RCC 7860 (cell line): ENCODE data around the gene MAP7D3.
"Not testable (repeated sequence)": the region's sequence is repeated elsewhere in the genome, so short reads cannot be mapped to it uniquely, and the experiment has no call there.

Experiments used
- DNase-seq: peaks from one replicate; pipeline ENCODE4 v3.0.0-alpha.2; 2015; ENCODE audit warnings: low spot score
- FAIRE-seq: peaks from 2 replicates; lab custom pipeline; 2012; peaks lifted over from hg19 to GRCh38; lab: Jason Lieb, UNC

MAP7D3 gene

GRCh38 chrX:136183917-136184316 is 67.3 kb downstream of the MAP7D3 start:
- DNase-seq (no peak), FAIRE-seq (peak; percentile 12)

GRCh38 chrX:136183172-136183571 is 68.0 kb downstream of the MAP7D3 start:
- no peak for DNase-seq
- peak; percentile 29 for FAIRE-seq

GRCh38 chrX:136182414-136182813 is 68.8 kb downstream of the MAP7D3 start:
- no peak for FAIRE-seq
- DNase-seq, result no peak

GRCh38 chrX:136179133-136179532 is 72.1 kb downstream of the MAP7D3 start:
- no peak for DNase-seq
- FAIRE-seq, result no peak

GRCh38 chrX:136176399-136176825 is 74.8 kb downstream of the MAP7D3 start:
- peak; percentile 89 for FAIRE-seq
- peak; percentile 64 for DNase-seq

- no peak for FAIRE-seq
- DNase-seq, result no peak
Measured at GRCh38 chrX:136171420-136171819, 79.8 kb downstream of the MAP7D3 start.

- no peak for FAIRE-seq
Measured at GRCh38 chrX:136170139-136170800, 80.9 kb downstream of the MAP7D3 start.

GRCh38 chrX:136168929-136169735 is 82.1 kb downstream of the MAP7D3 start:
- no peak for DNase-seq
- FAIRE-seq, result no peak

More at GRCh38 chrX:136170139-136170800, 80.9 kb downstream of the MAP7D3 start:
- no peak for DNase-seq

GRCh38 chrX:136167989-136168388 is 83.2 kb downstream of the MAP7D3 start:
- not testable (repeated sequence) for DNase-seq, FAIRE-seq

- FAIRE-seq, result no peak
- no peak for DNase-seq
Measured at GRCh38 chrX:136166221-136166855, 84.9 kb downstream of the MAP7D3 start.

- DNase-seq (no peak), FAIRE-seq (no peak)
Measured at GRCh38 chrX:136165406-136165805, 85.8 kb downstream of the MAP7D3 start.

- DNase-seq, result no peak
- no peak for FAIRE-seq
Measured at GRCh38 chrX:136163689-136164088, 87.5 kb downstream of the MAP7D3 start.
